H1 (cell line): ENCODE measurements around the gene DLG4. TPM values are rescaled to one million over a fixed set of nuclear protein-coding genes. Genes with fewer than 3 reads are reported as not detected.
"Not testable (repeated sequence)": the region's sequence is repeated elsewhere in the genome, so short reads cannot be mapped to it uniquely, and the experiment has no call there.

Experiments used
- CTCF ChIA-PET: fragments of 300-600 bp; sonication (Branson Sonifier 250); formaldehyde crosslinking; loops from one replicate; lab custom pipeline; 2021; ENCODE audit not compliant: partially characterized antibody; lab: Charles Lee
- POLR2A ChIA-PET: fragments of 300-600 bp; sonication (Branson Sonifier 250); formaldehyde crosslinking; loops from one replicate; lab custom pipeline; 2021; ENCODE audit warnings: inconsistent platforms; ENCODE audit not compliant: partially characterized antibody; lab: Charles Lee
- DNase-seq, 2 experiments: peaks; one replicate each; pipeline versions ENCODE4 v3.0.0 to v3.0.0-alpha.2; 2010 to 2022; ENCODE audit warnings: low spot score in 2 of 2, low read depth in 1 of 2, mixed read lengths in 1 of 2
- FAIRE-seq: peaks from 2 replicates; lab custom pipeline; 2011; peaks lifted over from hg19 to GRCh38; lab: Jason Lieb, UNC
- H2AFZ ChIP-seq: 2 replicates; pipeline ENCODE4 v1.8.1; 2012; ENCODE audit warnings: low read length, inconsistent platforms
- H2AK5ac ChIP-seq: 2 replicates; pipeline ENCODE4 v1.6.1; 2013; ENCODE audit warnings: low read depth, low read length
- H2BK120ac ChIP-seq: replicated peaks from 2 replicates; pipeline ENCODE3; 2013; ENCODE audit warnings: low read depth, low read length, inconsistent platforms
- H2BK12ac ChIP-seq: 2 replicates; pipeline ENCODE4 v1.6.1; 2013; ENCODE audit warnings: low read depth, low read length
- H2BK15ac ChIP-seq: 2 replicates; pipeline ENCODE4 v1.6.1; 2013; ENCODE audit warnings: low read length
- H2BK20ac ChIP-seq: 2 replicates; pipeline ENCODE4 v1.6.1; 2013; ENCODE audit warnings: low read length
- H2BK5ac ChIP-seq: 2 replicates; pipeline ENCODE4 v1.6.1; 2013; ENCODE audit warnings: low read depth, low read length
- H3K14ac ChIP-seq: 2 replicates; pipeline ENCODE4 v1.6.1; 2013; ENCODE audit warnings: inconsistent platforms; ENCODE audit not compliant: insufficient read length
- H3K18ac ChIP-seq: 2 replicates; pipeline ENCODE4 v1.6.1; 2013; ENCODE audit warnings: low read length; ENCODE audit errors: extremely low read depth
- H3K23ac ChIP-seq: 2 replicates; pipeline ENCODE4 v1.6.1; 2013; ENCODE audit warnings: inconsistent platforms; ENCODE audit not compliant: insufficient read length
- H3K23me2 ChIP-seq: 2 replicates; pipeline ENCODE4 v1.6.1; 2013; ENCODE audit warnings: low read depth, low read length
- H3K27ac ChIP-seq: 2 replicates; pipeline ENCODE4 v1.6.1; 2011; ENCODE audit warnings: low read depth, low read length, inconsistent platforms
- H3K27me3 ChIP-seq, 4 experiments: replicated peaks in 1 of 4; 1 replicate in 1 of 4; 2 replicates in 3 of 4; pipeline versions ENCODE4 v1.6.1 to v1.8.1; 2011 to 2013; ENCODE audit warnings: low read length in 3 of 4, mild to moderate bottlenecking in 3 of 4, inconsistent platforms in 2 of 4, mixed read lengths in 2 of 4, moderate library complexity in 1 of 4; ENCODE audit not compliant: control insufficient read depth in 3 of 4, insufficient read depth in 3 of 4; ENCODE audit errors: extremely low read depth in 1 of 4
- H3K36me3 ChIP-seq, 4 experiments: 2 replicates each; pipeline versions ENCODE4 v1.6.1 to v1.8.1; 2011 to 2013; ENCODE audit warnings: mild to moderate bottlenecking in 4 of 4, low read length in 3 of 4, moderate library complexity in 2 of 4, control low read depth in 1 of 4, inconsistent platforms in 1 of 4; ENCODE audit not compliant: insufficient read depth in 4 of 4, control insufficient read depth in 2 of 4
- H3K4ac ChIP-seq: replicated peaks from 2 replicates; pipeline ENCODE3; 2013; ENCODE audit warnings: low read length, low read depth, mixed read lengths, inconsistent platforms; ENCODE audit not compliant: insufficient read length
- H3K4me1 ChIP-seq, 4 experiments: replicated peaks in 1 of 4; 1 replicate in 1 of 4; 2 replicates in 3 of 4; pipeline versions ENCODE4 v1.6.1 to v1.8.1; 2011 to 2013; ENCODE audit warnings: low read length in 3 of 4, inconsistent platforms in 2 of 4, mixed read lengths in 1 of 4; ENCODE audit not compliant: insufficient read depth in 4 of 4, control insufficient read depth in 3 of 4
- H3K4me2 ChIP-seq, 2 experiments: 2 replicates each; pipeline versions ENCODE4 v1.6.1 to v1.8.1; 2011 to 2013; ENCODE audit warnings: low read depth in 2 of 2, low read length in 2 of 2, control low read depth in 1 of 2, inconsistent platforms in 1 of 2, mild to moderate bottlenecking in 1 of 2; ENCODE audit not compliant: insufficient read depth in 1 of 2
- H3K4me3 ChIP-seq, 4 experiments: fragments of 200-600, 300-600 bp in 1 of 4; sonication (generic), shearing (Covaris generic), sonication (Bioruptor Twin) in 1 of 4; 2 replicates each; pipeline versions ENCODE4 v1.5.1 to v1.8.1; 2011 to 2016; ENCODE audit warnings: low read length in 4 of 4, low read depth in 3 of 4, control low read depth in 2 of 4, inconsistent platforms in 2 of 4, mild to moderate bottlenecking in 2 of 4, mixed read lengths in 1 of 4, moderate library complexity in 1 of 4; ENCODE audit not compliant: insufficient read depth in 2 of 4; ENCODE audit errors: extremely low read depth in 1 of 4
- H3K56ac ChIP-seq: replicated peaks from 2 replicates; pipeline ENCODE3; 2013; ENCODE audit warnings: low read depth, mild to moderate bottlenecking, mixed read lengths, low read length, inconsistent platforms; ENCODE audit not compliant: insufficient read length
- H3K79me1 ChIP-seq: 2 replicates; pipeline ENCODE4 v1.6.1; 2013; ENCODE audit warnings: low read depth, low read length, control low read depth
- H3K79me2 ChIP-seq, 2 experiments: 2 replicates each; pipeline versions ENCODE4 v1.6.1 to v1.8.1; 2012 to 2013; ENCODE audit warnings: low read length in 2 of 2, mild to moderate bottlenecking in 2 of 2, inconsistent platforms in 1 of 2; ENCODE audit not compliant: insufficient read depth in 2 of 2, control insufficient read depth in 1 of 2
- H3K9ac ChIP-seq, 4 experiments: replicated peaks in 1 of 4; 1 replicate in 1 of 4; 2 replicates in 3 of 4; pipeline versions ENCODE4 v1.6.1 to v1.8.1; 2011 to 2013; ENCODE audit warnings: low read depth in 3 of 4, low read length in 3 of 4, control low read depth in 2 of 4, mild to moderate bottlenecking in 2 of 4, moderate library complexity in 2 of 4, inconsistent platforms in 1 of 4; ENCODE audit errors: extremely low read depth in 1 of 4
- H3K9me3 ChIP-seq, 2 experiments: 2 replicates each; pipeline versions ENCODE4 v1.6.1 to v1.8.1; 2012 to 2013; ENCODE audit warnings: mild to moderate bottlenecking in 2 of 2, moderate library complexity in 2 of 2, control low read depth in 1 of 2, inconsistent platforms in 1 of 2, low read depth in 1 of 2, low read length in 1 of 2, mixed read lengths in 1 of 2; ENCODE audit not compliant: insufficient read depth in 2 of 2
- H4K20me1 ChIP-seq, 2 experiments: replicated peaks in 1 of 2; 2 replicates each; pipeline versions ENCODE3 to v1.8.1; 2011 to 2013; ENCODE audit warnings: inconsistent platforms in 2 of 2, low read length in 2 of 2, mild to moderate bottlenecking in 1 of 2; ENCODE audit not compliant: insufficient read depth in 2 of 2, control insufficient read depth in 1 of 2
- H4K5ac ChIP-seq: 2 replicates; pipeline ENCODE4 v1.6.1; 2013; ENCODE audit warnings: low read length, low read depth, mixed read lengths, inconsistent platforms; ENCODE audit not compliant: insufficient read length
- H4K8ac ChIP-seq: 2 replicates; pipeline ENCODE4 v1.8.0; 2013; ENCODE audit warnings: mild to moderate bottlenecking, moderate library complexity, low read length, inconsistent platforms; ENCODE audit not compliant: insufficient read depth; ENCODE audit errors: extremely low read depth
- H4K91ac ChIP-seq: replicated peaks from 2 replicates; pipeline ENCODE3; 2013; ENCODE audit warnings: low read length, mixed read lengths, inconsistent platforms; ENCODE audit not compliant: insufficient read length
- WGBS, 2 experiments: shearing (Covaris generic) in 1 of 2; methylation state at CpG; one replicate each; pipeline versions ENCODE4 v1.1.6 to v1.1.7; 2013 to 2015; ENCODE audit warnings: low lambda C conversion rate in 2 of 2, mixed read lengths in 2 of 2, inconsistent platforms in 1 of 2, low coverage in 1 of 2, missing lambda C conversion rate in 1 of 2; ENCODE audit not compliant: insufficient replicate concordance in 2 of 2, insufficient coverage in 1 of 2, insufficient read length in 1 of 2; ENCODE audit errors: extremely low coverage in 1 of 2, missing lambda C conversion rate in 1 of 2; 5-methylcytosine and 5-hydroxymethylcytosine counted together
- polyA plus RNA-seq, 7 experiments: library from polyadenylated mRNA; depleted of rRNA in 3 of 7; stranded (reverse) in 5 of 7; unstranded in 2 of 7; fragments of >200 nt in 5 of 7; fragments of 200-250 nt in 2 of 7; gene quantifications; 1 replicate in 5 of 7; 2 replicates in 1 of 7; 4 replicates in 1 of 7; pipeline versions ENCODE4 v1.2.1 to v1.2.3, GENCODE V29; 2011 to 2013; ENCODE audit warnings: missing spikeins in 2 of 7, mixed read lengths in 2 of 7
- total RNA-seq: library from RNA; stranded (reverse); fragmentation: NEBNext Ultra II Directional; extraction: Animal tissue kit (Norgen Biotek cat#: 25700); gene quantifications from 2 replicates; pipeline ENCODE4 v1.2.1, GENCODE V29; 2021

The DLG4 gene
- total and polyA plus RNA-seq, 2 of the 8 experiments (the other 6 are each of a cell fraction or from before 2014, with no cell fraction given): 18.9 to 45.9 TPM

- H3K9ac ChIP-seq, H3K79me1 ChIP-seq, H3K18ac ChIP-seq, H3K23ac ChIP-seq, H4K5ac ChIP-seq, FAIRE-seq, H4K20me1 ChIP-seq, H2BK5ac ChIP-seq, H3K27ac ChIP-seq, H3K4me1 ChIP-seq, H3K9me3 ChIP-seq, H3K4me2 ChIP-seq, H4K91ac ChIP-seq, H3K56ac ChIP-seq, H3K14ac ChIP-seq, H3K36me3 ChIP-seq, H2AK5ac ChIP-seq, H2BK120ac ChIP-seq, H2BK15ac ChIP-seq, H2AFZ ChIP-seq, DNase-seq, H3K4ac ChIP-seq, H3K23me2 ChIP-seq, H2BK20ac ChIP-seq, H2BK12ac ChIP-seq, H3K27me3 ChIP-seq, H4K8ac ChIP-seq, H3K4me3 ChIP-seq, H3K79me2 ChIP-seq: not testable (repeated sequence)
- WGBS, 2 experiments: 88% methylated on average over 10 of the region's 10 CpGs; no CpG with 5 or more reads in 1 of the 2 experiments
- CTCF ChIA-PET: interaction anchor here (1.5 kb wide), 1 partner anchor 114 kb away, joined by 3 read pairs; no protein-coding TSS in a partner anchor
- POLR2A ChIA-PET: interaction anchor here (1.7 kb wide), 1 partner anchor 14 kb away, joined by 4 read pairs; no protein-coding TSS in a partner anchor
These were observed 60.1 kb downstream of the DLG4 start for GRCh38 chr17:7159571-7159970.

GRCh38 chr17:7158424-7158823 lies 61.2 kb downstream of the DLG4 start:
- H3K23ac ChIP-seq, H3K4me3 ChIP-seq, H4K20me1 ChIP-seq, H3K4me2 ChIP-seq, H2BK20ac ChIP-seq, H2BK120ac ChIP-seq, H3K4ac ChIP-seq, H4K5ac ChIP-seq, H4K8ac ChIP-seq, H3K36me3 ChIP-seq, H3K14ac ChIP-seq, H3K27ac ChIP-seq, H3K56ac ChIP-seq, H2BK5ac ChIP-seq, FAIRE-seq, H3K4me1 ChIP-seq, H2BK15ac ChIP-seq, H3K27me3 ChIP-seq, POLR2A ChIA-PET, H3K9ac ChIP-seq, H3K23me2 ChIP-seq, H2AK5ac ChIP-seq, H2BK12ac ChIP-seq, H3K79me1 ChIP-seq, H3K9me3 ChIP-seq, H4K91ac ChIP-seq, H3K18ac ChIP-seq, H2AFZ ChIP-seq, DNase-seq, H3K79me2 ChIP-seq: not testable (repeated sequence)
- WGBS, 2 experiments: 85% methylated on average over 7 of the region's 10 CpGs; no CpG with 5 or more reads in 1 of the 2 experiments
- CTCF ChIA-PET: interaction anchor here (0.7 to 1.3 kb wide), 3 partner anchors 15 to 22 kb away, joined by 3 to 9 read pairs (median 3); no protein-coding TSS in a partner anchor
